ENCODE measurements around the gene FBXO24. TPM values are rescaled to one million over a fixed set of nuclear protein-coding genes. Genes with fewer than 3 reads are reported as not detected.
A peak's percentile ranks its signal among the peaks of the same experiment; 100 is the strongest.
"Not testable (repeated sequence)": the region's sequence is repeated elsewhere in the genome, so short reads cannot be mapped to it uniquely, and the experiment has no call there.

The FBXO24 gene
- total RNA-seq, 2 experiments from 2014 or later = 1.4 to 2.1 TPM

DNA sequence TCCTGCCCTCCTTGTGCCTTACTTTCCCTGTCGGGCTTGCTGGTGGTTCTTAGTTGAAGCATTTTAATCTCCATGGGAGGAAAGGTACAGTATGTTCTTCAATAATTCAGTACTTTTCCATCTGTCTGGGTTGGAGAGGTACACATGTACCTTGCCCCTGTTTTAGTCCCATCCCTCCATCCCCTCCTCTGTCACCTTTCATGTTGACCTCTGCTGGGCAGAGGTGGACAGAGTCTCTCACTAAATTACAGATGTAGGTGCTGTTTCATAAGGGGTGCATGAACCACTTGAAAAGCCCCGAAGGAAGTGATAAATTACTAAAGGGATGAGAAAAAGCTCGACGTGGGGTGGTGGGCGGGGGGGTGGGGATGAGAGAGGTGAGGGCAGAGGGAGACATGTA is 41.7 kb upstream of the FBXO24 start:
- no peaks in the 10 kb centered on the region for H3K9me3 Mint-ChIP-seq (ENCODE audit: low read depth)
- ChIA-PET POLR2A (interaction anchor here (0.9 to 1.6 kb wide), 2 partner anchors 17 to 116 kb away, joined by 3 to 7 read pairs; partner anchors contain the start of gene ZCWPW1), CTCF (interaction anchor here (0.9 to 2.2 kb wide), 7 partner anchors 15 to 181 kb away, joined by 3 to 20 read pairs (median 4); no protein-coding TSS in a partner anchor)
- intact Hi-C loops (cut with DNase I, micrococcal nuclease) = loop anchor here (2.0 to 10.0 kb wide), 3 partner anchors 18 to 530 kb away; partner anchors contain the start of genes COPS6 (in 1 of the 2), ZKSCAN1 (in 1 of the 2) and ZNF3 (in 1 of the 2)
- peak overlapping the region; percentile 98 for H3K4me3 Mint-ChIP-seq
- peaks cover 32% of the 10 kb centered on the region for H3K36me3 Mint-ChIP-seq (ENCODE audit: low read depth)
- no peak for ATAC-seq
- DNase-seq = no peak
- peaks cover 90% of the 10 kb centered on the region for H3K4me1 Mint-ChIP-seq
- H3K27ac Mint-ChIP-seq = peak overlapping the region; percentile 99
- H3K27me3 Mint-ChIP-seq = no peaks in the 10 kb centered on the region

DNA sequence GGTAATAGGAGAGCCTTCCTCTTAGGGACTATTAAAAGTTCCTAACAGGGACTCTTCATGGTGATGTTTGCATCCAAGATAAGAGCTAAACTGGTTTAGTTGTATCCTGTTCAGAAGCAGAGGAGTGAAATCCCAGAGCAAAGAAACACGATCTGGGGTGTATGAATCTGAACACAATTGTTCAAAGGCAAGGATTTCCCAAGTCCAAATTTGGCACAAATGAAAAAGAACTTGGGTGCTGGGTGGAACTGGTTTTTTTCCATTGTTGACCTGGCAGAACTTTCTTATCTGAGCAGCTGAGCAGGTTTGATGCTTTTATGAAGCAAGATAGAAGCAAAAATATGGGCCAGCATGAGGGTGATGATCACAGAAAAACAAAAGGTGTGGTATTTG is 41.2 kb upstream of the FBXO24 start:
- H3K36me3 Mint-ChIP-seq (ENCODE audit: low read depth) = peaks cover 36% of the 10 kb centered on the region

DNA sequence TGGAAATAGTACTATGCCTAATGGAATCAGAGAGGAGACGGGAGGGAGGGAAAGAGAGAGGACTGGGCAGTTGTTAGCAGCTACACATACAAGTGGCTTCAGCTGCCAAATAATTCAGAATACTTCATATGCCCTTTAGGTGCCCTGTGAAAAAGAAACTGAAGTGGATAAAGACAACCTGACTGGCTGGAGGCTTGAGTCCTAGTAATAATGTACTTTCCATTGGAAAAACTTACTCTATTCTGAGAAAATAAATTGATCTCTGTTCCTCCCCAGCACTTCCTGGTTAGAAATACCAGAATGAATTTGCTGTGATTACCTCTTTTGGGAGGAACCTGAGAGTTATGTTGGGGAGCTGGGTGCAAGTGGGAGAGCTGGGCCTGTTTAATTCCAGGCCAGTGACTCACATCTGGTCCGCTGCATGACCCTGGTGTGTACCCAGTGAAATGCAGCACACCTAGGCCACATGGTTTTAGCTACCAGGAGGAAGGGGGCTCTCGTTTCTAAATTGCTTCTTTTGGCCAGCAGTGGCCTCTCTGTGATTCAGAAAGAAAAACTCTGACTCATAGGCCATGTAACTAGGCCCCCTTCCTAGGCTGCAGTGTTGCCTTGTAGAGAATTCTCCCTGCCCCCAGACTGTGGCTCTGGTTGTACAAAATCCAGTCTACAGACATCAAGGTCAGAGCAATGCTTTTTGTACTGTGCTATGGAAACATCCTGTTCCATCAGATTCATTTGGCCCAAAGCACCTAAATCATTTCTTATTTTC is 40.6 kb upstream of the FBXO24 start:
- H3K4me3 Mint-ChIP-seq = peak overlapping the region; percentile 98
- H3K9me3 Mint-ChIP-seq (ENCODE audit: low read depth) = no peaks in the 10 kb centered on the region
- DNase-seq (peak; percentile 82), ATAC-seq (peak; percentile 78)
- peak overlapping the region; percentile 99 for H3K27ac Mint-ChIP-seq
- H3K4me1 Mint-ChIP-seq = peaks cover 96% of the 10 kb centered on the region
- POLR2A ChIA-PET = interaction anchor here (0.9 to 1.6 kb wide), 3 partner anchors 18 to 117 kb away, joined by 3 to 7 read pairs (median 3); partner anchors contain the start of gene ZCWPW1
- H3K27me3 Mint-ChIP-seq = no peaks in the 10 kb centered on the region
- peaks cover 38% of the 10 kb centered on the region for H3K36me3 Mint-ChIP-seq (ENCODE audit: low read depth)
- CTCF ChIA-PET = interaction anchor here (0.9 to 2.2 kb wide), 11 partner anchors 9 to 180 kb away, joined by 3 to 20 read pairs (median 4); no protein-coding TSS in a partner anchor
- intact Hi-C loops (cut with DNase I, micrococcal nuclease) = loop anchor here (1.0 to 10.0 kb wide), 9 partner anchors 14 to 531 kb away; partner anchors contain the start of genes TSC22D4 (in 2 of the 2), COPS6 (in 1 of the 2), MEPCE (in 1 of the 2) and MOSPD3 (in 1 of the 2)

More for the DNA sequence above, 41.2 kb upstream of the FBXO24 start:
- H3K27me3 Mint-ChIP-seq = no peaks in the 10 kb centered on the region
- ChIA-PET CTCF (interaction anchor here (0.9 to 2.2 kb wide), 11 partner anchors 10 to 180 kb away, joined by 3 to 20 read pairs (median 4); no protein-coding TSS in a partner anchor), POLR2A (interaction anchor here (0.9 to 1.6 kb wide), 2 partner anchors 17 to 116 kb away, joined by 3 to 7 read pairs; partner anchors contain the start of gene ZCWPW1)
- H3K27ac Mint-ChIP-seq = peak overlapping the region; percentile 99
- peaks cover 95% of the 10 kb centered on the region for H3K4me1 Mint-ChIP-seq
- H3K9me3 Mint-ChIP-seq (ENCODE audit: low read depth) = no peaks in the 10 kb centered on the region
- peak overlapping the region; percentile 98 for H3K4me3 Mint-ChIP-seq
- DNase-seq (no peak), ATAC-seq (no peak)
- intact Hi-C loops (cut with DNase I, micrococcal nuclease) = loop anchor here (1.0 to 10.0 kb wide), 9 partner anchors 14 to 530 kb away; partner anchors contain the start of genes COPS6 (in 1 of the 2), MEPCE (in 1 of the 2), MOSPD3 (in 1 of the 2) and TSC22D4 (in 1 of the 2)

DNA sequence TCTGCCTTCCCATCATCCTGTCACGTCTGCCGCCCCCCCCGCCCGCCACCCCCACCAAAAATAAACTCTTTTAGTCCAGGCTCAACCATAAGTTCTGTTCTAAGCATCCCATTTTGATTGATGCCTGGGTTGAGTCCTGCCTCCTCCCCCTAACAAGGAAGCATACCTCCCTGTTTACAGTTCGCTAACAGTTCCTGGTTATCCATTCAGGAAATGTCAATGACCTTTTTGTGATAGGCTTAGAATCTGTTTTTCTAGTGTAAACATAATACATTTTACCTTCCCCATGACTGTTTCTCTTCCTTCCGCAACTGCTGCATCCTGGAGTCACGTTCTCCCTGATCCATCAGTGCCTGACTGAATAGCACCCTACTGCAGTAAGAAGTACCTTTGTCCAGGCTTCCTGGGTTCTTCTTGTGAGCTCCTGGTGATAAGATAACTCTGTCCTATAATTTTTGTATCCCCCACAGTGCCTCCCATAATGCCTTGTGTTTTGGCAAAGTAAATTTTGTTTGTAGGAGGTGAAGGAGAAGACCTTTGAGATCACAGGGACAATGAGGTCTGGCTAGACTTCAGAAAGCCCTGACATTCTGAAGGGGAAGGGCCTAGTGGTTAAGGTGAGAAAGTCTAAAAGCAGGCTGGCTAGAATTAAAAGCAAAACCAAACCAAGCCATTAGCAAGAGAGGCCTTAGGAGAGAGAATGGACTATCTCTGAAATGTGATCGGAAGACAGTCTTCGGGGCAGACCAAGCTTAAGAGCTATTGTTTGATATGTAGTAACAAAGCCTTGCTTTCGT is 39.8 kb upstream of the FBXO24 start:
- Mint-ChIP-seq H3K36me3 (ENCODE audit: low read depth) (peaks cover 35% of the 10 kb centered on the region), H3K27me3 (no peaks in the 10 kb centered on the region), H3K27ac (peak overlapping the region; percentile 99), H3K9me3 (ENCODE audit: low read depth) (no peaks in the 10 kb centered on the region), H3K4me3 (peak overlapping the region; percentile 98), H3K4me1 (peaks cover 91% of the 10 kb centered on the region)
- DNase-seq (no peak), ATAC-seq (no peak)
- POLR2A ChIA-PET = interaction anchor here (1.2 to 1.6 kb wide), 3 partner anchors 26 to 118 kb away, joined by 3 to 7 read pairs (median 5); partner anchors contain the start of genes FBXO24, LRCH4 and ZCWPW1
- CTCF ChIA-PET = interaction anchor here (0.6 to 4.8 kb wide), 10 partner anchors 8 to 159 kb away, joined by 3 to 41 read pairs (median 4); no protein-coding TSS in a partner anchor
- intact Hi-C loops (cut with DNase I, micrococcal nuclease) = loop anchor here (1.0 to 10.0 kb wide), 3 partner anchors 67 to 532 kb away; partner anchors contain the start of genes COPS6 (in 1 of the 2), TSC22D4 (in 1 of the 2), ZKSCAN1 (in 1 of the 2) and ZNF3 (in 1 of the 2)

DNA sequence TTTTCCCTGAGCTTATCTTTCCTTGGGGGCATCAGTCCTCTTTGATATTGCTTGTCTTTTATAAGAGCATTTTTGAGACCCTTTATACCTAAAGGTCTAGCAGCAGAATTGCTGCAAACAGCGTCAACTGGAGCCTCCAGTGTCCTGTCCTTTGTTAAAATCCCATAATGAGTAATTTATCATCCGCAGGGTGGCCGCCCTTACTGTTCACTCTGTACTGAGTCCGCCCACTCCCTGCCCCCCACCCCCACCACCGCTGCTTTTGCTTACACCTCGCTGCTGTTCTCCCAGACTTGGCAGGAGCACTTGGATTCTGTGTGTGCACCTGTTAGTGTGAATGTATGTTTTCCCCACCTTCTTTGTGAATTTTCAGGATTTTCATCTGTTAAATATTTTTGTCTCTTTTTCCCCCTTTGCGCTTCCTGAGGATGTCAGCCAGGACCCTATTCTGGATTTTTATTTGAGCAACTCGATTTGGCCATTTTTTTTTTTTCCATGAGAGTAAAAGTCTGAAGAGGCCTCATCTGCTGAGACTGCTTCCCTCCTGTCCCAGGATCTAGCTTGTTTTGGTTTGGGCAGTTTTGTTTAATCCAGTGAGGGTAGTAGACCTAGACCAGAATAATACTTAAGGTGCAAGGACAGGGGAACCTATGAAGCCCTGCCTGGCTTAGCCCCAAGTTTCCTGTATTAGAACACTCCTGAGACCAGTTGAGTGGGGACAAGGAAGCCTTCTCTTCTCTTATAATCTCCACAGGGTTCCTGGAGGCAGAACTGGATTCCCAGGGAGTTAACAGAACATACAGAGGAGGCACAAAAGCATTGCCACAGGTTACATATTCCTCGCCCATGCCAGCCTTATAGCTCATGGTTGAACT is 39.0 kb upstream of the FBXO24 start:
- intact Hi-C loops (cut with DNase I, micrococcal nuclease) = loop anchor here (1.0 to 10.0 kb wide), 3 partner anchors 68 to 532 kb away; partner anchors contain the start of genes COPS6 (in 1 of the 2), TSC22D4 (in 1 of the 2), ZKSCAN1 (in 1 of the 2) and ZNF3 (in 1 of the 2)
- H3K36me3 Mint-ChIP-seq (ENCODE audit: low read depth) = peaks cover 35% of the 10 kb centered on the region
- ChIA-PET CTCF (interaction anchor here (0.6 to 4.8 kb wide), 6 partner anchors 12 to 158 kb away, joined by 3 to 41 read pairs (median 4); no protein-coding TSS in a partner anchor), POLR2A (interaction anchor here (1.2 kb wide), 1 partner anchor 39 kb away, joined by 5 read pairs; the partner anchor contains the start of genes FBXO24 and LRCH4)
- H3K4me1 Mint-ChIP-seq = peaks cover 83% of the 10 kb centered on the region
- peak overlapping the region; percentile 98 for H3K4me3 Mint-ChIP-seq
- peak overlapping the region; percentile 99 for H3K27ac Mint-ChIP-seq
- no peaks in the 10 kb centered on the region for H3K27me3 Mint-ChIP-seq
- DNase-seq = peak; percentile 43
- H3K9me3 Mint-ChIP-seq (ENCODE audit: low read depth) = no peaks in the 10 kb centered on the region
- no peak for ATAC-seq

DNA sequence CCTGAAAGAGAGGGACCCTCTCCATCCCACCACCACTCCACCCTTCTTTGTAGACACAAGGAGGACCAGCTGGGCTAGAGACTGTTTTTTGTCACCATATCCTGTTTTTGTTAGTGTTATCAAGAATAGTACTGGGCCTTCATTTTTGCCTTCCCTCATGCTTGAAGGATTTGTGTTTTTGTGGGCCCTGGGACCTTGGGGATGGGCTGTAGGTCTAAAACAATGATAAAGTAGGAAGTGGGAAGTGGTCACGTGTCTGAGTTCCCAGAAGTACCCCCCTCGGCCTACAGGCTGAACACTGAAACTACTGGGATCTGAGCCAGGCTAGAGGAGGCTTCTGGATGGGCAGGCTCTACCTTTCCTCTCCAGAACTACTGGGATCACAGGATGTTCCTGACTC is 38.3 kb upstream of the FBXO24 start:
- Mint-ChIP-seq H3K27ac (peak overlapping the region; percentile 99), H3K9me3 (ENCODE audit: low read depth) (no peaks in the 10 kb centered on the region), H3K36me3 (ENCODE audit: low read depth) (peaks cover 40% of the 10 kb centered on the region), H3K27me3 (no peaks in the 10 kb centered on the region), H3K4me3 (peak overlapping the region; percentile 98), H3K4me1 (peaks cover 76% of the 10 kb centered on the region)
- no peak for DNase-seq
- intact Hi-C loops (cut with DNase I, micrococcal nuclease) = loop anchor here in 1 of 2 experiments (10.0 kb wide), 2 partner anchors 463 to 533 kb away; partner anchors contain the start of genes COPS6, ZKSCAN1 and ZNF3
- POLR2A ChIA-PET = interaction anchor here (0.5 to 1.2 kb wide), 2 partner anchors 38 to 41 kb away, joined by 3 to 5 read pairs; partner anchors contain the start of genes FBXO24 and LRCH4
- no peak for ATAC-seq
- CTCF ChIA-PET = interaction anchor here (1.4 to 4.8 kb wide), 5 partner anchors 13 to 157 kb away, joined by 4 to 41 read pairs (median 6); no protein-coding TSS in a partner anchor

DNA sequence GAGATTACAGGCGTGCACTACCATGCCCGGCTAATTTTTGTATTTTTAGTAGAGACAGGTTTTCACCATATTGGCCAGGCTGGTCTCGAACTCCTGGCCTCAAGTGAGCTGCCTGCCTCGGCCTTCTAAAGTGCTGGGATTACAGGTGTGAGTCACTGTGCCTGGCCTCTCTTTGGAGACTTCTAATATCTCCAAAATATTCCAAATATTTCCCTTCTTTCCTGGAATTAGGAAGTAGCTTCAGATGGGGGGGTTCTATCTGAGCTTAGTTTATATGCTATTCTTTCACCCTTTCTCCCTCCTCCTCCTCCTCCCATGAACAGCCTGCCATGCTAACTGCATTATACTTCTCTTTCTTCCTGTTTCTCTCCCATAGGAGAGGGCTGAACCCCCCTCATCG is 37.7 kb upstream of the FBXO24 start:
- CTCF ChIA-PET = interaction anchor here (1.1 to 4.8 kb wide), 5 partner anchors 12 to 79 kb away, joined by 3 to 41 read pairs (median 6); partner anchors contain the start of genes FBXO24 and LRCH4
- intact Hi-C loops (cut with DNase I, micrococcal nuclease) = loop anchor here in 1 of 2 experiments (10.0 kb wide), 2 partner anchors 464 to 534 kb away; partner anchors contain the start of genes COPS6, ZKSCAN1 and ZNF3
- H3K27me3 Mint-ChIP-seq; DNase-seq; H3K9me3 Mint-ChIP-seq (ENCODE audit: low read depth); H3K4me3 Mint-ChIP-seq; ATAC-seq: not testable (repeated sequence)
- POLR2A ChIA-PET = interaction anchor here (0.5 kb wide), 1 partner anchor 41 kb away, joined by 3 read pairs; no protein-coding TSS in a partner anchor
- Mint-ChIP-seq H3K4me1 (peaks cover 70% of the 10 kb centered on the region), H3K36me3 (ENCODE audit: low read depth) (peaks cover 41% of the 10 kb centered on the region), H3K27ac (peak overlapping the region; percentile 99)

DNA sequence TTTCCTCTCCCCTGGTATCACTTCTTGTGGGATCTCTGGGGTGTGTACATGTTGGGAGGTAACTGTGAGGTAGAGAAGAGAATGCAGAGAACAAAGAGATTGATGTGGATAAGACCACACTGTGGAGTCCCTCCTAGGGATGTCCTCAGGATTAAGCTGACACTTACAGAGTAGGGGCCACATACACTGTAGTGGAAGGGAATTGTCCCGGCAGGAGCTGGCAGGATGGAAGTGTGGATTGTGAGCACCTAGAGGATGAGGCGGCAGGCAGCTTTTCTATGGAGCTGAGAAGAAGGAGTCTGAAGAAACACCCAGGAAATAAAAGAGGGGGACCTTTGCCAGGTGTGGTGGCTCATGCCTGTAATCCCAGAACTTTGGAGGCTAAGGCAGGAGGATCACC is 33.6 kb upstream of the FBXO24 start:
- Mint-ChIP-seq H3K4me1 (peaks cover 41% of the 10 kb centered on the region), H3K4me3 (no peak overlapping the region), H3K27me3 (no peaks in the 10 kb centered on the region), H3K27ac (peak overlapping the region; percentile 48), H3K36me3 (ENCODE audit: low read depth) (peaks cover 64% of the 10 kb centered on the region), H3K9me3 (ENCODE audit: low read depth) (no peaks in the 10 kb centered on the region)
- POLR2A ChIA-PET = no interaction called here
- no peak for ATAC-seq
- CTCF ChIA-PET = interaction anchor here (1.1 to 1.4 kb wide), 2 partner anchors 10 to 151 kb away, joined by 3 read pairs; no protein-coding TSS in a partner anchor
- DNase-seq = no peak
- intact Hi-C loops (cut with DNase I, micrococcal nuclease) = no loop called here

DNA sequence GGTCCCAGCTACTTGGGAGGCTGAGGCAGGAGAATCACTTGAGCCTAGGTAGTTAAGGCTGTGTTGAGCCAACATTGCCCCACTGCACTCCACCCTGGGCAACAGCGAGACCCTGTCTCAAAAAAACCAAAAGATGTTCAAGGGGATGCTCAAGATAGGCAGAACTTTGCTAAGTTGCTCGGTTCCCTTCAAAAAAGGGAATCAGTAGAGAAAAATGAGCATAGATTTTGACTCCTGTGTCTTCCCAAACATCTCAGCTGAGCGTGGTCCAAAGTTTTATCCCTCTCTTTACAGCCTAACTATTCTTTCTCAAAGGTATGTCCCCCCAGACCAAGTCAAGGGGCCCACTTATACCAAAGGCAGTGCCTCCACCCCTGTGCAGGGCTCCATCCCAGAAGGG is 33.1 kb upstream of the FBXO24 start:
- Mint-ChIP-seq H3K36me3 (ENCODE audit: low read depth) (peaks cover 60% of the 10 kb centered on the region), H3K4me3 (no peak overlapping the region), H3K27me3 (no peaks in the 10 kb centered on the region), H3K9me3 (ENCODE audit: low read depth) (no peaks in the 10 kb centered on the region), H3K27ac (peak overlapping the region; percentile 47), H3K4me1 (peaks cover 36% of the 10 kb centered on the region)
- DNase-seq = no peak
- intact Hi-C loops (cut with DNase I, micrococcal nuclease) = no loop called here
- no peak for ATAC-seq
- CTCF ChIA-PET = interaction anchor here (0.9 to 1.5 kb wide), 4 partner anchors 9 to 151 kb away, joined by 3 read pairs; no protein-coding TSS in a partner anchor
- POLR2A ChIA-PET = interaction anchor here (0.5 kb wide), 1 partner anchor 58 kb away, joined by 3 read pairs; no protein-coding TSS in a partner anchor
